ENCODE results near the gene SHISA6.

The SHISA6 gene

GRCh38 chr17:11238705-11239104 lies 2.3 kb upstream of the SHISA6 start:
- Histone ChIP-seq H4K20me1 (ENCODE audit: low read depth, low read length) (no peaks in the 10 kb centered on the region), H2AFZ (ENCODE audit: low read depth, low read length, severe bottlenecking) (no peak overlapping the region), H3F3A (ENCODE audit: insufficient read depth) (no peaks in the 10 kb centered on the region), H3K36me3 (ENCODE audit: low read length) (no peaks in the 10 kb centered on the region), H3K27me3 (ENCODE audit: low read length) (no peaks in the 10 kb centered on the region), H3K9ac (ENCODE audit: low read length) (no peak overlapping the region), H3K9me3 (ENCODE audit: insufficient read depth, low read length) (no peaks in the 10 kb centered on the region), H3K79me2 (ENCODE audit: insufficient read depth, low read length) (no peaks in the 10 kb centered on the region), H3K9me2 (replicated peaks; ENCODE audit: insufficient read depth, low read length) (0 out of 2 replicates have a peak, but pooled peaks cover 3% of the 10 kb centered on the region), H3K4me2 (ENCODE audit: low read depth, low read length, poor library complexity, severe bottlenecking) (no peak overlapping the region), H3K4me3 (ENCODE audit: insufficient read depth, low read length, poor library complexity, severe bottlenecking) (no peak overlapping the region), H3K27ac (ENCODE audit: low read depth, low read length) (no peak overlapping the region)
- TF ChIP-seq CTCF (IDR thresholded peaks at IDR 0.05; ENCODE audit: insufficient read depth, low read length, poor library complexity, severe bottlenecking) (no peak), EZH2phosphoT487 (conservative IDR thresholded peaks at IDR 0.05; ENCODE audit: low read length) (no peak)

GRCh38 chr17:11239379-11239970 lies 1.5 kb upstream of the SHISA6 start:
- Histone ChIP-seq H3K9ac (ENCODE audit: low read length) (no peak overlapping the region), H3K27me3 (ENCODE audit: low read length) (no peaks in the 10 kb centered on the region), H3K9me2 (replicated peaks; ENCODE audit: insufficient read depth, low read length) (0 out of 2 replicates have a peak, but pooled peaks cover 3% of the 10 kb centered on the region), H3K36me3 (ENCODE audit: low read length) (no peaks in the 10 kb centered on the region), H3K27ac (ENCODE audit: low read depth, low read length) (no peak overlapping the region), H3K4me2 (ENCODE audit: low read depth, low read length, poor library complexity, severe bottlenecking) (no peak overlapping the region), H3K9me3 (ENCODE audit: insufficient read depth, low read length) (no peaks in the 10 kb centered on the region), H3K4me3 (ENCODE audit: insufficient read depth, low read length, poor library complexity, severe bottlenecking) (no peak overlapping the region), H3F3A (ENCODE audit: insufficient read depth) (no peaks in the 10 kb centered on the region), H3K79me2 (ENCODE audit: insufficient read depth, low read length) (no peaks in the 10 kb centered on the region), H4K20me1 (ENCODE audit: low read depth, low read length) (no peaks in the 10 kb centered on the region), H2AFZ (ENCODE audit: low read depth, low read length, severe bottlenecking) (no peak overlapping the region)
- no peak for TF ChIP-seq EZH2phosphoT487 (conservative IDR thresholded peaks at IDR 0.05; ENCODE audit: low read length)
- no peak for TF ChIP-seq CTCF (IDR thresholded peaks at IDR 0.05; ENCODE audit: insufficient read depth, low read length, poor library complexity, severe bottlenecking)

GRCh38 chr17:11240041-11240840 lies 772 bp upstream of the SHISA6 start:
- H3K4me3 ChIP-seq (ENCODE audit: insufficient read depth, low read length, poor library complexity, severe bottlenecking), result no peak overlapping the region

More at GRCh38 chr17:11240041-11240840, 772 bp upstream of the SHISA6 start:
- Histone ChIP-seq H3K9me3 (ENCODE audit: insufficient read depth, low read length) (no peaks in the 10 kb centered on the region), H3K79me2 (ENCODE audit: insufficient read depth, low read length) (no peaks in the 10 kb centered on the region), H3K27ac (ENCODE audit: low read depth, low read length) (no peak overlapping the region), H3K36me3 (ENCODE audit: low read length) (no peaks in the 10 kb centered on the region), H3K4me2 (ENCODE audit: low read depth, low read length, poor library complexity, severe bottlenecking) (no peak overlapping the region), H3K9me2 (replicated peaks; ENCODE audit: insufficient read depth, low read length) (no peaks in the 10 kb centered on the region), H3K9ac (ENCODE audit: low read length) (no peak overlapping the region), H3K27me3 (ENCODE audit: low read length) (no peaks in the 10 kb centered on the region), H4K20me1 (ENCODE audit: low read depth, low read length) (no peaks in the 10 kb centered on the region), H2AFZ (ENCODE audit: low read depth, low read length, severe bottlenecking) (no peak overlapping the region), H3F3A (ENCODE audit: insufficient read depth) (no peaks in the 10 kb centered on the region)
- TF ChIP-seq EZH2phosphoT487 (conservative IDR thresholded peaks at IDR 0.05; ENCODE audit: low read length), result no peak
- no peak for TF ChIP-seq CTCF (IDR thresholded peaks at IDR 0.05; ENCODE audit: insufficient read depth, low read length, poor library complexity, severe bottlenecking)

All from SU-DHL-6 (cell line).